Loucy (cell line): Measurements from ENCODE around the gene LPIN1.

Source experiments
- H2AFZ ChIP-seq: fragments of 200-600 bp; sonication (generic); 2 replicates; pipeline ENCODE4 v1.6.0; 2016; ENCODE audit warnings: antibody characterized with exemption, mild to moderate bottlenecking, low read length, moderate library complexity
- H3F3A ChIP-seq: fragments of 200-600 bp; 2 replicates; pipeline ENCODE4 v1.6.0; 2016; ENCODE audit warnings: antibody characterized with exemption, low read depth, mild to moderate bottlenecking
- H3K27me3 ChIP-seq: fragments of 200-600 bp; sonication (generic); 2 replicates; pipeline ENCODE4 v1.6.1; 2014; ENCODE audit warnings: low read length, mild to moderate bottlenecking; ENCODE audit not compliant: insufficient read depth, poor library complexity, severe bottlenecking
- H3K36me3 ChIP-seq: fragments of 200-600 bp; sonication (generic); 2 replicates; pipeline ENCODE4 v1.6.1; 2016; ENCODE audit warnings: low read length; ENCODE audit not compliant: insufficient read depth
- H3K4me1 ChIP-seq: fragments of 200-600 bp; sonication (generic); 2 replicates; pipeline ENCODE4 v1.5.1; 2014; ENCODE audit warnings: low read length, mild to moderate bottlenecking; ENCODE audit not compliant: insufficient read depth, poor library complexity, severe bottlenecking
- H3K4me2 ChIP-seq: fragments of 200-600 bp; sonication (generic); 2 replicates; pipeline ENCODE4 v1.6.0; 2014; ENCODE audit warnings: antibody characterized with exemption, low read length, low read depth, mild to moderate bottlenecking; ENCODE audit not compliant: poor library complexity, severe bottlenecking
- H3K4me3 ChIP-seq: fragments of 200-600 bp; sonication (generic); 2 replicates; pipeline ENCODE4 v1.5.1; 2014; ENCODE audit warnings: low read length, mild to moderate bottlenecking, mixed read lengths; ENCODE audit not compliant: poor library complexity, severe bottlenecking
- H3K79me2 ChIP-seq: fragments of 200-600 bp; sonication (generic); 2 replicates; pipeline ENCODE4 v1.6.1; 2014; ENCODE audit warnings: low read length; ENCODE audit not compliant: insufficient read depth
- H3K9ac ChIP-seq: fragments of 200-600 bp; sonication (generic); 2 replicates; pipeline ENCODE4 v1.6.0; 2014; ENCODE audit warnings: mild to moderate bottlenecking, low read depth, low read length, moderate library complexity; ENCODE audit not compliant: poor library complexity, severe bottlenecking
- H3K9me2 ChIP-seq: fragments of 200-600 bp; sonication (generic); replicated peaks from 2 replicates; pipeline ENCODE4 v1.6.1; 2016; ENCODE audit warnings: low read depth, low read length, mixed read lengths
- H3K9me3 ChIP-seq: fragments of 200-600 bp; sonication (generic); 2 replicates; pipeline ENCODE4 v1.6.1; 2014; ENCODE audit warnings: mild to moderate bottlenecking, antibody characterized with exemption, low read length, low read depth; ENCODE audit not compliant: insufficient read depth
- H4K20me1 ChIP-seq: fragments of 200-600 bp; sonication (generic); 2 replicates; pipeline ENCODE4 v1.6.0; 2014; ENCODE audit warnings: antibody characterized with exemption, low read length, mild to moderate bottlenecking; ENCODE audit not compliant: insufficient read depth, poor library complexity, severe bottlenecking
- EZH2phosphoT487 ChIP-seq: fragments of 200-600 bp; IDR thresholded peaks from 2 replicates; pipeline ENCODE4 v1.6.1; 2018; ENCODE audit warnings: antibody characterized with exemption, mild to moderate bottlenecking, moderate library complexity, borderline replicate concordance
- TF ChIP-seq, protein P1 (sequence below): fragments of 200-600 bp; sonication (generic); conservative IDR thresholded peaks from 2 replicates; pipeline ENCODE4 v1.5.1; 2014; ENCODE audit warnings: mild to moderate bottlenecking, antibody characterized with exemption, low read length

Gene LPIN1

GRCh38 chr2:11835403-11835802 is 89.0 kb downstream of the LPIN1 start:
- Histone ChIP-seq H3K27me3 (no peaks in the 10 kb centered on the region), H3K4me2 (no peak overlapping the region), H3K79me2 (no peaks in the 10 kb centered on the region), H3K9me2 (no peaks in the 10 kb centered on the region), H4K20me1 (no peaks in the 10 kb centered on the region), H3K4me3 (no peak overlapping the region), H2AFZ (no peak overlapping the region), H3F3A (peaks cover 4% of the 10 kb centered on the region; the same call in 1 of the 2 replicates), H3K36me3 (no peaks in the 10 kb centered on the region), H3K4me1 (peaks cover 44% of the 10 kb centered on the region), H3K9me3 (peaks cover 5% of the 10 kb centered on the region), H3K9ac (no peak overlapping the region)
- TF ChIP-seq, protein P1, sequence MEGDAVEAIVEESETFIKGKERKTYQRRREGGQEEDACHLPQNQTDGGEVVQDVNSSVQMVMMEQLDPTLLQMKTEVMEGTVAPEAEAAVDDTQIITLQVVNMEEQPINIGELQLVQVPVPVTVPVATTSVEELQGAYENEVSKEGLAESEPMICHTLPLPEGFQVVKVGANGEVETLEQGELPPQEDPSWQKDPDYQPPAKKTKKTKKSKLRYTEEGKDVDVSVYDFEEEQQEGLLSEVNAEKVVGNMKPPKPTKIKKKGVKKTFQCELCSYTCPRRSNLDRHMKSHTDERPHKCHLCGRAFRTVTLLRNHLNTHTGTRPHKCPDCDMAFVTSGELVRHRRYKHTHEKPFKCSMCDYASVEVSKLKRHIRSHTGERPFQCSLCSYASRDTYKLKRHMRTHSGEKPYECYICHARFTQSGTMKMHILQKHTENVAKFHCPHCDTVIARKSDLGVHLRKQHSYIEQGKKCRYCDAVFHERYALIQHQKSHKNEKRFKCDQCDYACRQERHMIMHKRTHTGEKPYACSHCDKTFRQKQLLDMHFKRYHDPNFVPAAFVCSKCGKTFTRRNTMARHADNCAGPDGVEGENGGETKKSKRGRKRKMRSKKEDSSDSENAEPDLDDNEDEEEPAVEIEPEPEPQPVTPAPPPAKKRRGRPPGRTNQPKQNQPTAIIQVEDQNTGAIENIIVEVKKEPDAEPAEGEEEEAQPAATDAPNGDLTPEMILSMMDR, result no peak
- TF ChIP-seq EZH2phosphoT487, result no peak

DNA sequence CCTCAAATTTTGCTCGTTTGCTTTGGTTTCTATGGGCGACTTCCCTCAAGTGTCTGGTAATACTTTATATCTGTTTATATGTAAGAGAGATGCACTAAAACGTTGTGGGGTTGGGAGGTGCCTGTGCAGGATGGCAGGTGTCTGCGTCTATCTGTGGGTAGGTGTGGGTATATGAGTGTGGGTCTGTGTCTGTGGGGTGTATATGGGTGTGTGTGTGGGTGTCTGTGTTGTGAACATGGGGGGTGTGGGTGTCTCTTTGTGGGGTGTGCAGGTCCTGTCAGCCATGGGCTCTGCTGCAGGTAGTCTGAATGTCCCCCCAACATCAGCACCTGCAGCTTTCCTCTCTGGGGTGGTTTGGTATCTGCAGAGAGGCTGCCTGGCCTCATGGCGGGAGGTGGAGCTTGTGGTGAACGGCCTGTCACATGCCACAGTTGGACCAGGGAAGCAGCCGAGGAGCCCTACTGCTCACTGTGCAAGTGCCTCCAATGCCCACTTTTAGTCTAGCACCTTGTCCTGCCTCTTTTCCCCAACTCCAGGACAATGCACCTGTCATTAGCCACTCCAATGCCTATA is 90.3 kb downstream of the LPIN1 start:
- H3K9me2 ChIP-seq, result no peaks in the 10 kb centered on the region
- H3K4me1 ChIP-seq, result peaks cover 31% of the 10 kb centered on the region
- no peak overlapping the region for H2AFZ ChIP-seq
- H4K20me1 ChIP-seq, result no peaks in the 10 kb centered on the region
- H3F3A ChIP-seq, result no peaks in the 10 kb centered on the region
- peaks cover 5% of the 10 kb centered on the region for H3K9me3 ChIP-seq
- no peaks in the 10 kb centered on the region for H3K36me3 ChIP-seq
- no peaks in the 10 kb centered on the region for H3K79me2 ChIP-seq
- no peak for TF ChIP-seq EZH2phosphoT487
- TF ChIP-seq, protein P1, result no peak
- H3K4me3 ChIP-seq, result no peak overlapping the region
- no peaks in the 10 kb centered on the region for H3K27me3 ChIP-seq
- H3K4me2 ChIP-seq, result no peak overlapping the region
- no peak overlapping the region for H3K9ac ChIP-seq

DNA sequence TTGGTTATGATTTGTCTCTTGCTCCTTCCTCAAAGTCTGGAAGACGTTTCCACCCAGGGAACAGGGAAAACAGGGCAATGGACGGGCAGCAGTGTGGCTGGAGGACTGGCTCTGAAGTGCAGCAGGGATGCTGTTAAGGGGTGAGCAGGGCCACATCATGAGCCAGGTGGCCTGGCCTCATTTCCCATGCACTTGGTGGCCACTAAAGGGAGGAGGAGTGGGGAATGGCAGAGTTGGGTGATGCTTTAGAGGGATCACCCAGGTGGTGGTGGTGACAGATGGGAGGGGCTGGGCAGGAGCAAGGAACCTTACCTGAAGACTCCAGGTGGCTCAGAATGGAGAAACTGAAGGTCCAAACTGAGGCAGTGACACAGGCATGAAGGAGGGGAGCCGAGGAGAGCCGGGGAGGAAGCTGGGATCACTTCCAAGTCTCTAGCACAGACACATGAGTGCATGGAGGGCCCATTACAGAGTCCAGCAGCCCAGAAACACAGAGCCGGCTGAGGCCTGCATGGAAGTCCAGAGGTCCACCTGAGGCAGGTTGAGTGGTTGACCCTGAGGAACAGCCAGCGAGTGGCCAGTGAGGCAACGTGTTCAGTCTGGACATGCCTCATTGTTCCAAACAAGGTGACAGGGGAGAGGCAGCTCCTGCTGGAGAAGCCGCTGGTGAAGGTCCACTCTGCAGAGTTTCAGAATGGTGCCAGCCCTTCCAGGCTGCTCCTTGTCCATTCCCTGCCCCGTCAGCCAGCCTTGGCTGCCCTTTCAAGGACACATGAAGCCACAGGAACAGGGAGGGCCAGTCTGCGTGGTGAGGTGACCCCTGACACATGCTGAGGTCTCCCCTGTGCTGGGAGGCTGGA is 91.7 kb downstream of the LPIN1 start:
- Histone ChIP-seq H2AFZ (no peak overlapping the region), H3F3A (no peaks in the 10 kb centered on the region), H3K9me2 (no peaks in the 10 kb centered on the region), H3K4me2 (no peak overlapping the region), H3K9me3 (peaks cover 5% of the 10 kb centered on the region), H3K36me3 (no peaks in the 10 kb centered on the region), H3K79me2 (no peaks in the 10 kb centered on the region), H3K9ac (no peak overlapping the region), H3K27me3 (no peaks in the 10 kb centered on the region), H3K4me1 (peaks cover 19% of the 10 kb centered on the region), H3K4me3 (no peak overlapping the region), H4K20me1 (no peaks in the 10 kb centered on the region)
- TF ChIP-seq, protein P1, result no peak
- no peak for TF ChIP-seq EZH2phosphoT487
